Spleen (tissue), 11 donors: ENCODE measurements around the gene RTTN. TPM values are rescaled to one million over a fixed set of nuclear protein-coding genes. Genes with fewer than 3 reads are reported as not detected.

ENCODE experiments used
- DNase-seq: peaks from one replicate; pipeline ENCODE4 v3.0.0-alpha.2; 2020
- H3K27ac ChIP-seq, 8 donors: fragments of 200-600 bp; sonication (generic) in 7 of 8; 1 replicate in 4 of 8; 2 replicates in 4 of 8; pipeline versions ENCODE4 v1.5.0 to v1.8.0; 2016 to 2021; ENCODE audit warnings: inconsistent platforms in 4 of 8, mild to moderate bottlenecking in 4 of 8, moderate library complexity in 1 of 8
- H3K27me3 ChIP-seq, 7 donors: fragments of 200-600 bp; sonication (generic) in 6 of 7; replicated peaks in 1 of 7; 1 replicate in 4 of 7; 2 replicates in 3 of 7; pipeline versions ENCODE4 v1.5.0 to v1.8.0; 2016 to 2021; ENCODE audit warnings: inconsistent platforms in 3 of 7, mild to moderate bottlenecking in 1 of 7
- H3K36me3 ChIP-seq, 6 donors: fragments of 200-600 bp; sonication (generic) in 5 of 6; 1 replicate in 4 of 6; 2 replicates in 2 of 6; pipeline versions ENCODE4 v1.5.0 to v1.8.0; 2016 to 2021; ENCODE audit warnings: inconsistent platforms in 2 of 6
- H3K4me1 ChIP-seq, 6 donors: fragments of 200-600 bp; sonication (generic) in 5 of 6; 1 replicate in 3 of 6; 2 replicates in 3 of 6; pipeline versions ENCODE4 v1.5.0 to v1.8.0; 2016 to 2021; ENCODE audit warnings: inconsistent platforms in 3 of 6
- H3K4me3 ChIP-seq, 8 donors: fragments of 200-600 bp; sonication (generic) in 7 of 8; 1 replicate in 4 of 8; 2 replicates in 4 of 8; pipeline versions ENCODE4 v1.5.0 to v1.8.0; 2016 to 2021; ENCODE audit warnings: inconsistent platforms in 4 of 8, mild to moderate bottlenecking in 4 of 8, moderate library complexity in 2 of 8
- H3K9me3 ChIP-seq, 8 donors: fragments of 200-600 bp; sonication (generic) in 7 of 8; 1 replicate in 4 of 8; 2 replicates in 4 of 8; pipeline versions ENCODE4 v1.5.0 to v1.8.0; 2016 to 2021; ENCODE audit warnings: inconsistent platforms in 4 of 8
- POLR2A ChIP-seq, 3 donors: fragments of 450-650 bp; IDR thresholded peaks; one replicate each; pipeline ENCODE4 v1.5.1; 2017; ENCODE audit warnings: antibody characterized with exemption in 3 of 3, mild to moderate bottlenecking in 1 of 3
- POLR2AphosphoS5 ChIP-seq, 3 donors: sonication (generic); formaldehyde crosslinking; IDR thresholded peaks; one replicate each; pipeline ENCODE4 v1.5.1; 2017; ENCODE audit warnings: antibody characterized with exemption in 3 of 3
- WGBS, 5 donors: extraction: QIAGEN DNeasy Blood & Tissue Kit in 3 of 5; methylation state at CpG; one replicate each; pipeline versions ENCODE4 v1.1.5 to v1.1.7; 2013 to 2018; 5-methylcytosine and 5-hydroxymethylcytosine counted together
- intact Hi-C: fragments of 100-400 bp; cut with DNase I; formaldehyde crosslinking; loops from one replicate; pipeline ENCODE4 v1.15.0; 2023; ENCODE audit warnings: low total_unique reads
- polyA plus RNA-seq, 3 donors: library from polyadenylated mRNA; stranded (reverse); fragments of 200-250 nt; gene quantifications; one replicate each; pipeline ENCODE4 v1.2.1, GENCODE V29; 2013
- total RNA-seq, 7 donors: library from RNA; depleted of rRNA in 3 of 7; stranded (reverse); fragments of >200 nt in 3 of 7; fragmentation: NEBNext Ultra II Directional in 4 of 7; extraction: Animal tissue kit (Norgen Biotek cat#: 25700) in 4 of 7; gene quantifications; one replicate each; pipeline versions ENCODE4 v1.1.0 to v1.2.1, GENCODE V29; 2016 to 2021
- TF ChIP-seq, protein P1 (sequence below), 11 experiments: fragments of 200-600 bp in 7 of 11; fragments of 450-650 bp in 4 of 11; sonication (generic) in 4 of 11; IDR thresholded peaks in 8 of 11; conservative IDR thresholded peaks in 3 of 11; 1 replicate in 7 of 11; 2 replicates in 4 of 11; pipeline versions ENCODE4 v1.4.0 to v1.8.0; 2016 to 2021; ENCODE audit warnings: antibody characterized with exemption in 11 of 11, inconsistent platforms in 4 of 11, mild to moderate bottlenecking in 1 of 11
- donor health status: healthy with polysubstance abuse.
- donor health status: DM: no; HTN: no; CAD: no; lungs with moderate emphysema.
- donor health status: DM: no; HTN: no; CAD: no.
- donor health status: Bipolar disorder and iron deficiency.
- donor health status: healthy.
- donor health status: DM: no; HTN: no; CAD: no.
- donor health status: DM: yes; HTN: yes; CAD: no.

Gene RTTN
- total and polyA plus RNA-seq, 10 donors: 4.0 to 32.3 (median 23.8) TPM

DNA sequence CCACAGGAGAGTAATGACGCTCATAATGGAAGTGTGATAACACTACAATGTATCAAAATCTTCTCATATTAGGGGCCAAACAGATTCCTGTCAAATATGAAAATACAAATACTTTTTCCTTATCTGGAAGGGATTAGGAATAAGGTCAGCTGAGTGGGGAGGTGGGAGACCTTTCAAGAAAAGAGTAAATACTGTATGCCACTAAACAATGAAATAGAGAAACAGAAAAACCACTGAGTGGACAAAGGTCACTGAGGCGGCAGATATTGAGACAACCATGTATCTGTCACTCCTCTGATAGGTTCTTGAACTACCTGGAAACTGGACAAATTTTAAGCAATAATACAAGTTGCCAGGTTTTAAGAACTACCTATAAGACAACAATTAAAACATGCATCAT lies 59.3 kb downstream of the RTTN start:
- WGBS, 5 donors: 89 to 99% (median 93%) methylated on average over 2 of the region's 2 CpGs
- Histone ChIP-seq H3K27me3 (no peaks in the 10 kb centered on the region), H3K4me3 (no peak overlapping the region), H3K4me1 (no peaks in the 10 kb centered on the region), H3K36me3 (peaks cover 4 to 94% (median 52%) of the 10 kb centered on the region in 6 donors), H3K9me3 (peaks cover 0 to 3% (median 0%) of the 10 kb centered on the region in 8 donors), H3K27ac (no peak overlapping the region)
- no peak for TF ChIP-seq POLR2AphosphoS5 (IDR thresholded peaks at IDR 0.05)
- TF ChIP-seq POLR2A (IDR thresholded peaks at IDR 0.05): no peak
- TF ChIP-seq, protein P1, sequence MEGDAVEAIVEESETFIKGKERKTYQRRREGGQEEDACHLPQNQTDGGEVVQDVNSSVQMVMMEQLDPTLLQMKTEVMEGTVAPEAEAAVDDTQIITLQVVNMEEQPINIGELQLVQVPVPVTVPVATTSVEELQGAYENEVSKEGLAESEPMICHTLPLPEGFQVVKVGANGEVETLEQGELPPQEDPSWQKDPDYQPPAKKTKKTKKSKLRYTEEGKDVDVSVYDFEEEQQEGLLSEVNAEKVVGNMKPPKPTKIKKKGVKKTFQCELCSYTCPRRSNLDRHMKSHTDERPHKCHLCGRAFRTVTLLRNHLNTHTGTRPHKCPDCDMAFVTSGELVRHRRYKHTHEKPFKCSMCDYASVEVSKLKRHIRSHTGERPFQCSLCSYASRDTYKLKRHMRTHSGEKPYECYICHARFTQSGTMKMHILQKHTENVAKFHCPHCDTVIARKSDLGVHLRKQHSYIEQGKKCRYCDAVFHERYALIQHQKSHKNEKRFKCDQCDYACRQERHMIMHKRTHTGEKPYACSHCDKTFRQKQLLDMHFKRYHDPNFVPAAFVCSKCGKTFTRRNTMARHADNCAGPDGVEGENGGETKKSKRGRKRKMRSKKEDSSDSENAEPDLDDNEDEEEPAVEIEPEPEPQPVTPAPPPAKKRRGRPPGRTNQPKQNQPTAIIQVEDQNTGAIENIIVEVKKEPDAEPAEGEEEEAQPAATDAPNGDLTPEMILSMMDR (IDR thresholded peaks at IDR 0.05 in 8 of 11, conservative IDR thresholded peaks at IDR 0.05 in 3 of 11): no peak
- no peak for DNase-seq
- intact Hi-C loops: no loop called here

DNA sequence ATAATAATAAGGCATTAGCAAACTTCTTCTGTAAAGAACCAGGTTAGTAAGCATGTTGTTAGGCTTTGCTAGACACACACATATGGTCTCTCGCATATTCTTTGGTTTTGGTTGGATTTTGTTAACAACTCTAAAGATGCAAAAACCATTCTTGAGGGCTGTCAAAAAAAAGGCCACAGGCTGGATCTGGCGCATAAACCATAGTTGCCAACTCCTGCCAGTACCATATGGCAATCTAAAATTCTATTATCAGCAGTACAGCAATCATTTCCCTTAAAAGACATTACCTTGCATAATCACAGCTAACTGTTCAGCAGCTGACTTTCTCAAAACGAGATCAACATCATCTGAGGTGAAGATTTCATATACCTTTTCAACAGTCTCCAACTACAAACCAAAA lies 63.5 kb downstream of the RTTN start:
- no peaks in the 10 kb centered on the region for H3K4me1 ChIP-seq
- intact Hi-C loops: no loop called here
- peaks cover 0 to 4% (median 0%) of the 10 kb centered on the region in 8 donors for H3K9me3 ChIP-seq
- no peak for TF ChIP-seq POLR2A (IDR thresholded peaks at IDR 0.05)
- TF ChIP-seq POLR2AphosphoS5 (IDR thresholded peaks at IDR 0.05): no peak
- TF ChIP-seq, protein P1 (IDR thresholded peaks at IDR 0.05 in 8 of 11, conservative IDR thresholded peaks at IDR 0.05 in 3 of 11): no peak
- DNase-seq: no peak
- no peaks in the 10 kb centered on the region for H3K27me3 ChIP-seq
- 79 to 95% (median 90%) methylated on average over 3 of the region's 3 CpGs for whole genome bisulfite sequencing, 5 donors
- H3K27ac ChIP-seq: no peak overlapping the region
- peaks cover 4 to 95% (median 33%) of the 10 kb centered on the region in 6 donors for H3K36me3 ChIP-seq
- H3K4me3 ChIP-seq: no peak overlapping the region

DNA sequence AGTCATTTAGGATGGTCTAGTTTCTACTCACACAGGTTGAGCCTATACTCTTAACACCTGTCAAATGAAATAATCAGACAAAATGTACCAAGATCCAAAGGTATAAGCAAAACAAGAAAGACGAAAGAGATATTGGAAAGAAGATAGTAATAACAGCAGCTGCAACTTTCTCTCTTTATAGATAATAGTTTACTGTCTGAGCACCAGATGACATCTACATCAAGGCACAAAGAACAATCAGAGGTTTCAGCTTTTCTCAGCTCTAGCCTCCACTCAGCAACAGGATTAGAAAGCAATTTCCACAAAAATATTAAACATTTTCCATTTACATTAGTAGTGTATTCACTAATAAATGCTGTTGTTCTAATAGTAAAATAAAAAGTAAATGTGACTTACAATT lies 66.3 kb downstream of the RTTN start:
- H3K4me3 ChIP-seq: no peak overlapping the region
- no peaks in the 10 kb centered on the region for H3K4me1 ChIP-seq
- peaks cover 0 to 4% (median 0%) of the 10 kb centered on the region in 8 donors for H3K9me3 ChIP-seq
- WGBS, 5 donors: 88 to 100% (median 95%) methylated on average over 1 of the region's 1 CpG
- intact Hi-C loops: no loop called here
- TF ChIP-seq POLR2AphosphoS5 (IDR thresholded peaks at IDR 0.05) (no peak), POLR2A (IDR thresholded peaks at IDR 0.05) (no peak)
- TF ChIP-seq, protein P1 (IDR thresholded peaks at IDR 0.05 in 8 of 11, conservative IDR thresholded peaks at IDR 0.05 in 3 of 11): no peak
- no peaks in the 10 kb centered on the region for H3K27me3 ChIP-seq
- no peak overlapping the region for H3K27ac ChIP-seq
- no peak for DNase-seq
- H3K36me3 ChIP-seq: peaks cover 0 to 83% (median 27%) of the 10 kb centered on the region in 6 donors

DNA sequence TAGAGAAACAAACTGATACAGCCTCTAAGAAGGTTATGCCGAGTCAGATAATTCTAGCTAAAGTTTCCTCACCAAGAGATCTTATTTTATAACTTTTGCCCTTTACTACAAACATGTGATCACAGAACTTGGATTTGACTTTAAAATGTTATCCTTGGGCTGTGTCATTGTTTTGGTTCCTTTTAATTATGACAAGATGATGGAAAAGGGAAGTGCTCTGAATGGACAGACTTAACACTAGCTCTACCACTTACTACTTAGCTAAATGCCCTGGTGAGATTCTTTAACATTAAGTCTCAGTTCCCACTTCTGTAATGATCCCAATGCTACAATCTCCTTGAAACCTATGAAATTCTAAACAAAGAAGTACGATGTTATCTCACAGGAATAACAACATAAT lies 69.9 kb downstream of the RTTN start:
- Histone ChIP-seq H3K36me3 (peaks cover 0 to 79% (median 16%) of the 10 kb centered on the region in 6 donors), H3K4me1 (no peaks in the 10 kb centered on the region), H3K9me3 (peaks cover 0 to 10% (median 7%) of the 10 kb centered on the region in 8 donors), H3K27me3 (no peaks in the 10 kb centered on the region), H3K27ac (no peak overlapping the region), H3K4me3 (no peak overlapping the region)
- TF ChIP-seq POLR2AphosphoS5 (IDR thresholded peaks at IDR 0.05): no peak
- TF ChIP-seq, protein P1 (IDR thresholded peaks at IDR 0.05 in 8 of 11, conservative IDR thresholded peaks at IDR 0.05 in 3 of 11): no peak
- no peak for TF ChIP-seq POLR2A (IDR thresholded peaks at IDR 0.05)
- DNase-seq: no peak
- intact Hi-C loops: no loop called here
- WGBS, 5 donors: 66 to 75% (median 70%) methylated on average over 2 of the region's 2 CpGs
